ELR (cell line): Measurements from ENCODE around the gene TMEM94.
A peak's percentile ranks its signal among the peaks of the same experiment; 100 is the strongest.
"Not testable (repeated sequence)": the region's sequence is repeated elsewhere in the genome, so short reads cannot be mapped to it uniquely, and the experiment has no call there.

Experiments used
- DNase-seq: peaks from one replicate; pipeline ENCODE4 v3.0.0-alpha.2; 2015; ENCODE audit warnings: low read depth

The TMEM94 gene

GRCh38 chr17:75476752-75477489, 20.5 kb downstream of the TMEM94 start:
- DNase-seq = no peak

DNA sequence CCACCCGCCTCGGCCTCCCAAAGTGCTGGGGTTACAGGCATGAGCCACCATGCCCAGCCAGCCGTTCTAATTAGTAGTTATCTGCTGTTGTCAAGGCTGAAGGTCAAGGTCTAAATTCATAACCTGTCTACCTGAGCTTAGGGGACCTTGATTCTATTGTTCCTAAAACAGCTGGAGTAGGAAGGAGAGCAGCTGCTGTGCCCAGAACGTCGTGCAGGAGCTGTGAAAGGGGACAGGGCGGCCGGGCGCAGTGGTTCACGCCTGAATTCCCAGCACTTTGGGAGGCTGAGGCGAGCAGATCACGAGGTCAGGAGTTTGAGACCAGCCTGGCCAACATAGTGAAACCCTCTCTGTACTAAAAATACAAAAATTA, 21.0 kb downstream of the TMEM94 start:
- DNase-seq = not testable (repeated sequence)

GRCh38 chr17:75478508-75478907, 22.1 kb downstream of the TMEM94 start:
- DNase-seq = no peak

- DNase-seq = no peak
Observed at GRCh38 chr17:75480281-75480680, 23.8 kb downstream of the TMEM94 start.

- no peak for DNase-seq
Observed at GRCh38 chr17:75481194-75482068, 25.0 kb downstream of the TMEM94 start.

DNA sequence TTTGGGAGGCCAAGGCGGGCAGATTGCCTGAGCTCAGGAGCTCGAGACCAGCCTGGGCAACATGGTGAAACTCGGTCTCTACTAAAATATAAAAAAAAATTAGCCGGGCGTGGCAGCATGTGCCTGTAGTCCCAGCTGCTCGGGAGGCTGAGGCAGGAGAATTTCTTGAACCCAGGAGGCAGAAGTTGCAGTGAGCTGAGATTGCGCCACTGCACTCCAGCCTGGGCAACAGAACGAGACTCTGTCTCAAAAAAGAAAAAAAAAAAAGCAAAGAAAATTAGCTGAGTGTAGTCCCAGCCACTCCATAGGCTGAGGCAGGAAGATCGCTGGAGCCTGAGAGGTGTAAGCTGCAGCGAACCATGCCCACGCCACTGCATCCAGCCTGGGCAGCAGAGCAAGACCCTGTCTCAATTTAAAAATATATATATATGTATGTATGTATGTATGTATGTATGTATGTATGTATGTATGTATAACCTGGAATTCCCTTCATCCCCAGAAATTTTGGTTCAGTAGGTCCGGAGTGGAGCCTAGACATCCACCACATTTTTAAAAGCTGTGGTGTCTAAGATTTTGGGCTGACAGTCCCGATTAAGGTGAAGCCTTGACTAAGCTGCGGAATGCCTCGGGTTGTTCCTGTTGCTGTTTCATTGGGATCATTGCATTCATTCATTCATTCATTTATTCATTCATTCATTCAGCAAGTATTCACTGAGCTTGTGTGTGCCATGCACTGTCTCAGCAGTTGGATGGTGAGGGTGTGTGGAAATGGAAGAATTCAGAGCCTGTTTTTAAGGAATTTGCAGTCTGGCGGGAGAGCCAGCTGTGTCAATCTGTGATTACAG, 25.9 kb downstream of the TMEM94 start:
- no peak for DNase-seq

- no peak for DNase-seq
Observed at GRCh38 chr17:75485688-75486087, 29.3 kb downstream of the TMEM94 start.

DNA sequence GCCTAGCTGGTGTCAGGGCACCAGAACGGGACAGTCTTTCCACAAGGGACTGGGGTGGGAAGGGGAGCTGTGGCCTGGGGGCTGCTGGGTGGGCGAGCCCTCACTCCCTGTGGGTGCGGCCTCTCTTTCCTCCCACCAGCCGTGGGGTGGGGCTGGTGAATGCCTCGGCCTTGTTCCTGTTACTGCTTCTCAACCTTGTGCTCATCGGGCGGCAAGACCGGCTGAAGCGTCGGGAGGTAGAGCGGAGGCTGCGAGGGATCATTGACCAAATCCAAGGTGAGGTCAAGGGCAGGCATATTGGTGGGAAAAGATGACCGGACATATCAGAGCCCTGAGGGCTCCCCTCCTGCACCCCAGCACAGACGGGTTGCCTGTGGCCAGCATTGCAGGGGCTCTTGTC, 29.7 kb downstream of the TMEM94 start:
- DNase-seq = no peak

GRCh38 chr17:75486951-75487350, 30.5 kb downstream of the TMEM94 start:
- no peak for DNase-seq

DNA sequence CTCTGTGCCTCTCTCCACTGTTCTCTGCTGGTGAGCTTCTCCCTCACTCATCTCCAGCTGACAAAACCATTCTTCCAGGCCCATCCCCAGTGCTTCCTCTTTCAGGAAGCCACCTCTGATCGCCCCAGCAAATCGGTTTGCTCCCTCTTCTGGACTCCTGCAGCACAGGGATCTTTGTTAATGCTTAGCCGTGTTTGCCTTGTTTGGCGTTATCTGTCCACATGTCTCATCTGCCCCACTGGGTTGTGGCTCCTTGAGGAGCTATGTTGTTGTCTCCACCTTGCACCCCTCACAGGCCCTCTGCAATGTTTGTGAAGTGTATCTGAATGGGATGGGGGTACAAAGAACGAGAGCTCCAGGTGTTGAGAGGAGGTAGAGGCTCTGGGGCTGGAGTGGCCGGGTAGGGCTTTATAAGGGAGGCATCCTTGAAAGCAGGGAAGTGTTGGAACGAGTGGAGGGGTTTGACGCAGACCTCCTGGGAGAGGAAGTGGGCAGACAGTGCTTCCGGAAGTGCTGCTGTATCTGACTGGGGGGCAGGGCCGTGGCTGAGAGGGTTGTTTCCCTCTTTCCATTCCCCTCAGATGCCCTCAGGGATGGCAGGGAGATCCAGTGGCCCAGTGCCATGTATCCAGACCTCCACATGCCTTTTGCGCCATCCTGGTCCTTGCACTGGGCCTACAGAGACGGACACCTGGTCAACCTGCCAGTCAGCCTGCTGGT, 31.1 kb downstream of the TMEM94 start:
- peak; percentile 23 for DNase-seq

DNA sequence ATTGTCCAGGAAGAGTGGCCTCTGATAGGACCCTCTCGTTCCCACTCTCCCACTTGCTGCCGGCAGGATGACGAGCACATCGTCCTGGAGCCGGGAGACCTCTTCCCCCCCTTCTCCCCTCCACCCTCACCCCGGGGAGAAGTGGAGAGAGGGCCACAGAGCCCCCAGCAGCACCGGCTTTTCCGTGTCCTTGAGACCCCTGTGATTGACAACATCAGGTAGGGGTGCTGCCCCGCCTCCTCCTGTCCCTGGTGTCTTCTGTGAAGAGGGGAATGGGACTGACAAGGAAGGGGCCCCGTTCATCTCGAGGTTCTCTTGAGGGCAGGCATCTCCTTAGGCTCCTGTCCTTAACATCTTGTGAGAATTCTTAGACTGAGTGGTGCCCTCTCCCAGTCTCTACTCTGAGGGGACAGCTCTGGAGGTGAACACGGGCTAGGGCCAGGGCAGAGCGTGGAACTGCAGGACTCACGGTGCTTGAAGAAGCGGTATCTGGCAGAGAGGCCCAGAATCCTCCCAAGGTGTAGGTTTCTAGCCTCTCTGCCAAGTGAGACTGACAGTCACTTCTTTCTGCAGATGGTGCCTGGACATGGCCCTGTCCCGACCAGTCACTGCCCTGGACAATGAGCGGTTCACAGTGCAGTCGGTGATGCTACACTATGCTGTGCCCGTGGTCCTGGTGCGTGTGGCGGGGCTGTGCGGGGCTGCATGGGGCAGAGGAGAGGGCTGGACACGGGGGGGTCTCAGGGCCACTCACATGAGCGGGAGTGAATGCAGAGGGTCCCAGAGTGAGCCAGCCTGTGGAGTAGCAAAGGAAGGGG, 32.5 kb downstream of the TMEM94 start:
- no peak for DNase-seq

GRCh38 chr17:75489511-75489955, 33.1 kb downstream of the TMEM94 start:
- DNase-seq = no peak

DNA sequence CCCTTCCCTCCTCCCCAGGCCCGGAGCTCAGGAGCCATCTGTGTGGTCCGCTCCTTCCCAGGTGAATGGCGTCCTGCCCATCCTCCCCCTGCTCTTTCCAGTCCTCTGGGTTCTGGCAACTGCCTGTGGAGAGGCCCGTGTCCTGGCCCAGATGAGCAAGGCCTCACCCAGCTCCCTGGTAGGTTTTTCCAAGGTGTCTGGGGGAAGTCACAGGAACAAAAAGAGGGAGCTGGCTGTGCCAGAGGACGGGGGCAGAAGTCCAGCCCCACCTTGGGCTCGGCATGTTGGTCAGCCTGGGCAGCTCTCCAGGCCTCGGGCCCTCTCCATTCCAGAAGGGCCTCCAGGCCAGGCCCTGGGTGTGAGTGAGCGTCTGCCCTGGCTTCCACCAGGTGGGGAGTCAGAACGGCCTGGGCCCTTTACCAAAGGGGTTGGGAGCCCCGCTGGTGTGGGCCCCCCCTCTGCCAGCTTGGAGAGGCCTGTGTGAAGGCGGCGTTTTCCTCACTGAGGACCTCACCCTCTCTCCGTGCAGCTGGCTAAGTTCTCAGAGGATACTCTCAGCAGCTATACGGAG, 33.8 kb downstream of the TMEM94 start:
- no peak for DNase-seq

- DNase-seq = no peak
Observed at GRCh38 chr17:75490953-75491649, 34.7 kb downstream of the TMEM94 start.

GRCh38 chr17:75491680-75492079, 35.2 kb downstream of the TMEM94 start:
- DNase-seq = no peak

DNA sequence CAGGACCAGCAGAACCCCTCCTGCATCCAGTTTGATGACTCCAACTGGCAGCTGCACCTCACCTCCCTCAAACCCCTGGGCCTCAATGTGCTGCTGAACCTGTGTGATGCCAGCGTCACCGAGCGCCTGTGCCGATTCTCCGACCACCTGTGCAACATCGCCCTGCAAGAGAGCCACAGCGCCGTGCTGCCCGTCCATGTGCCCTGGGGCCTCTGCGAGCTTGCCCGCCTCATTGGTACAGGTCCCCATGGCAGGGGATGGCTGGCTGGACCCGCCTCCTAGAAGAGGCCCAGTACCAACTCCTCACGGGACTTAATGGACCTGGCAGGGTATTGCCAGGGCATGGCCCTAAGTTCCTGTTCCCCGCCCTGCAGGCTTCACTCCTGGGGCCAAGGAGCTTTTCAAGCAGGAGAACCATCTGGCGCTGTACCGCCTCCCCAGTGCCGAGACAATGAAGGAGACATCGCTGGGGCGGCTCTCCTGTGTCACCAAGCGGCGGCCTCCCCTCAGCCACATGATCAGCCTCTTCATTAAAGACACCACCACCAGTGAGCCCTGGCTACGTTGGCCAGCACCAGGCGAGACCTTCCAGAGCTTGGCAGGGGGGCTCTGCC, 36.2 kb downstream of the TMEM94 start:
- no peak for DNase-seq

DNA sequence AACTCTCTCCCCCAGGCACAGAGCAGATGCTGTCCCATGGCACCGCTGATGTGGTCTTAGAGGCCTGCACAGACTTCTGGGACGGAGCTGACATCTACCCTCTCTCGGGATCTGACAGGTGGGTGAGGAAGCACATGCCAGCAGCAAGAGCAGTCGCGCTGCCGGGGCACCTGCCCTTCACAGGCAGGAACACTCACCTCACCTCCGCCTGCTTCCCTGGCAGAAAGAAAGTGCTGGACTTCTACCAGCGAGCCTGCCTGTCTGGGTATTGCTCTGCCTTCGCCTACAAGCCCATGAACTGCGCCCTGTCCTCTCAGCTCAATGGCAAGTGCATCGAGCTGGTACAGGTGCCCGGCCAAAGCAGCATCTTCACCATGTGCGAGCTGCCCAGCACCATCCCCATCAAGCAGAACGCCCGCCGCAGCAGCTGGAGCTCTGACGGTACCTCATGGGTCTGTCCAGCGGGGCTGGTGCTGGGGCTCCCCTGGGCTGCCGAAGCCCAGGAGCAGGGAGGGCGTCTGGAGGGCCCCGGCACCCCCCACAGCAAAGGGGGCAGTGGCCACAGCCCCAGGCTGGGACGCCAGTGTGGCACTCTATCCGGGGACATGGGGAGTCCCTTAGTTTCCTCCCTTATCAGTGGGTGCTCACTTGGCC, 37.2 kb downstream of the TMEM94 start:
- DNase-seq = no peak

GRCh38 chr17:75494326-75494877, 38.0 kb downstream of the TMEM94 start:
- no peak for DNase-seq

DNA sequence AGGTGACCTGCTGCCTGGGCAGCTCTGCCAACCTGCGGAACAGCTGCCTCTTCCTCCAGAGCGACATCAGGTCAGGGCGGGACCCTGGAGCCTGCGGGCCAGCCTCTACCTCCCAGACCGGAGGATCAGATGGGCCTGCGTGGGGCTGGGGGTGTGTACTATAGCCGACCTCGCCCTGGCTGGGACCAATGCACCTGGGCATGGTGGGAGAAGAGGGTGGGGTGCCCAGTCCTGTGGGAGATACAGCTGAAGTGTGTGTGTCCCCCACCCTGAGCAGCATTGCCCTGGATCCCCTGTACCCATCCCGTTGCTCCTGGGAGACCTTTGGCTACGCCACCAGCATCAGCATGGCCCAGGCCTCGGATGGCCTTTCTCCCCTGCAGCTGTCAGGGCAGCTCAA, 39.6 kb downstream of the TMEM94 start:
- DNase-seq = no peak
